KMS-11 (cell line): ENCODE measurements around the gene F8.
"Not testable (repeated sequence)": the region's sequence is repeated elsewhere in the genome, so short reads cannot be mapped to it uniquely, and the experiment has no call there.

ENCODE experiments used
- H2AFZ ChIP-seq: fragments of 200-600 bp; sonication (generic); 2 replicates; pipeline ENCODE4 v1.6.1; 2016; ENCODE audit warnings: antibody characterized with exemption, mixed run types, low read depth
- H3K27ac ChIP-seq: fragments of 200-600 bp; sonication (generic); 2 replicates; pipeline ENCODE4 v1.6.1; 2016; ENCODE audit warnings: mild to moderate bottlenecking, mixed run types
- H3K27me3 ChIP-seq: fragments of 200-600 bp; sonication (generic); 2 replicates; pipeline ENCODE4 v1.6.1; 2017; ENCODE audit warnings: mild to moderate bottlenecking, low read depth, mixed run types, moderate library complexity; ENCODE audit not compliant: insufficient read depth
- H3K36me3 ChIP-seq: fragments of 200-600 bp; sonication (generic); 2 replicates; pipeline ENCODE4 v1.6.1; 2017; ENCODE audit warnings: mild to moderate bottlenecking, mixed run types; ENCODE audit not compliant: insufficient read depth
- H3K4me1 ChIP-seq: fragments of 200-600 bp; sonication (generic); 2 replicates; pipeline ENCODE4 v1.6.1; 2016; ENCODE audit warnings: mild to moderate bottlenecking, low read depth, mixed run types; ENCODE audit not compliant: poor library complexity, severe bottlenecking
- H3K4me2 ChIP-seq: fragments of 200-600 bp; sonication (generic); 2 replicates; pipeline ENCODE4 v1.7.0; 2016; ENCODE audit warnings: mild to moderate bottlenecking, mixed run types
- H3K4me3 ChIP-seq: fragments of 200-600 bp; sonication (generic); IDR thresholded peaks from 2 replicates; pipeline ENCODE4 v1.6.1; 2017; ENCODE audit warnings: low read depth, low read length, mixed read lengths; ENCODE audit not compliant: insufficient read depth
- H3K79me2 ChIP-seq: fragments of 200-600 bp; sonication (generic); 2 replicates; pipeline ENCODE4 v1.6.1; 2016; ENCODE audit warnings: low read depth, mixed run types; ENCODE audit not compliant: insufficient read depth
- H3K9ac ChIP-seq: fragments of 200-600 bp; sonication (generic); 2 replicates; pipeline ENCODE4 v1.6.1; 2016; ENCODE audit warnings: mild to moderate bottlenecking, mixed run types
- H4K20me1 ChIP-seq: fragments of 200-600 bp; sonication (generic); 2 replicates; pipeline ENCODE4 v1.6.1; 2016; ENCODE audit warnings: mild to moderate bottlenecking, mixed run types; ENCODE audit not compliant: insufficient read depth
- TF ChIP-seq, protein P1 (sequence below): fragments of 200-600 bp; sonication (generic); conservative IDR thresholded peaks from 2 replicates; pipeline ENCODE4 v1.6.1; 2017; ENCODE audit warnings: low read depth, mild to moderate bottlenecking, antibody characterized with exemption, low read length, moderate library complexity, mixed read lengths

F8 gene

DNA sequence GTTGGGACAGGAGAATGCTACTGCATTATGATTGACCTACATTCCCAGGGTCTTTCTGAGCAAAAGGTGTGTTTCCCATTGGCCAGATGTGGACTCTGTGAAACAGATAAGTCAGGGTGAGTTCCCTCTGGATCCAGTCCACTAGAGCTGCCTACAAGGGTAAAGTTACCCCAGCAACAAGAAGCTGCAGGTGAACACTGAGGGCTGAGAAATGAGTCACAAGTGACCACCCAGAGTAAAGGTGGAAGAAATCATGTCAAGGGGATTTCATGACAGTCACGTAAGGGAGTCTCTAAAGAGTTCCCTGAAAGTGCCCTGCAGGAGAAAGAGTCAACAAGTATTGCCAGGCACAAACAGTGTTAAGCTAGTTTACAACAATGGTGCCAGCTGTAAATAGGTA, 120.1 kb downstream of the F8 start:
- H3K27me3 ChIP-seq = no peaks in the 10 kb centered on the region
- TF ChIP-seq, protein P1, sequence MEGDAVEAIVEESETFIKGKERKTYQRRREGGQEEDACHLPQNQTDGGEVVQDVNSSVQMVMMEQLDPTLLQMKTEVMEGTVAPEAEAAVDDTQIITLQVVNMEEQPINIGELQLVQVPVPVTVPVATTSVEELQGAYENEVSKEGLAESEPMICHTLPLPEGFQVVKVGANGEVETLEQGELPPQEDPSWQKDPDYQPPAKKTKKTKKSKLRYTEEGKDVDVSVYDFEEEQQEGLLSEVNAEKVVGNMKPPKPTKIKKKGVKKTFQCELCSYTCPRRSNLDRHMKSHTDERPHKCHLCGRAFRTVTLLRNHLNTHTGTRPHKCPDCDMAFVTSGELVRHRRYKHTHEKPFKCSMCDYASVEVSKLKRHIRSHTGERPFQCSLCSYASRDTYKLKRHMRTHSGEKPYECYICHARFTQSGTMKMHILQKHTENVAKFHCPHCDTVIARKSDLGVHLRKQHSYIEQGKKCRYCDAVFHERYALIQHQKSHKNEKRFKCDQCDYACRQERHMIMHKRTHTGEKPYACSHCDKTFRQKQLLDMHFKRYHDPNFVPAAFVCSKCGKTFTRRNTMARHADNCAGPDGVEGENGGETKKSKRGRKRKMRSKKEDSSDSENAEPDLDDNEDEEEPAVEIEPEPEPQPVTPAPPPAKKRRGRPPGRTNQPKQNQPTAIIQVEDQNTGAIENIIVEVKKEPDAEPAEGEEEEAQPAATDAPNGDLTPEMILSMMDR = no peak

DNA sequence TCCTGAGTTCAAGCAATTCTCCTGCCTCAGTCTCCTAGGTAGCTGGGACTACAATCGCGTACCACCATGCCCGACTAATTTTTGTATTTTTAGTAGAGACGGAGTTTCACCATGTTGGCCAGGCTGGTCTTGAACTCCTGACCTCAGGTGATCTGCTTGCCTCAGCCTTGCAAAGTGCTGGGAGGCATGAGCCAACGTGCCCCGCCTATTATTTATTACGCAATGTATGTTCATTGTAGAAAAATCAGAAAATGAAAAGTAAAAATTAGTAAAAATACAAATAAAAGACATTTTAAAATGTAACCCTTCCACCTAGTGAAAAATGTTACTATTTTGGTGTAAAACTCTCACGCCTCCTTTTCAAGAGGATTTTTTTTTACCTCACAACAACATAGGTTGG, 122.2 kb downstream of the F8 start:
- no peak overlapping the region for H3K4me3 ChIP-seq
- no peak overlapping the region for H3K4me2 ChIP-seq
- no peak overlapping the region for H3K9ac ChIP-seq
- TF ChIP-seq, protein P1 = no peak
- H4K20me1 ChIP-seq = no peaks in the 10 kb centered on the region
- H3K4me1 ChIP-seq = no peaks in the 10 kb centered on the region
- no peaks in the 10 kb centered on the region for H3K27me3 ChIP-seq
- no peaks in the 10 kb centered on the region for H3K36me3 ChIP-seq
- H2AFZ ChIP-seq = no peak overlapping the region
- no peaks in the 10 kb centered on the region for H3K79me2 ChIP-seq
- H3K27ac ChIP-seq = no peak overlapping the region

More for the DNA sequence above, 120.1 kb downstream of the F8 start:
- H3K9ac ChIP-seq = no peak overlapping the region
- H4K20me1 ChIP-seq = no peaks in the 10 kb centered on the region
- H3K4me1 ChIP-seq = no peaks in the 10 kb centered on the region
- H3K79me2 ChIP-seq = no peaks in the 10 kb centered on the region
- no peak overlapping the region for H3K4me2 ChIP-seq
- H3K4me3 ChIP-seq = no peak overlapping the region
- no peak overlapping the region for H2AFZ ChIP-seq
- H3K36me3 ChIP-seq = no peaks in the 10 kb centered on the region
- H3K27ac ChIP-seq = no peak overlapping the region

DNA sequence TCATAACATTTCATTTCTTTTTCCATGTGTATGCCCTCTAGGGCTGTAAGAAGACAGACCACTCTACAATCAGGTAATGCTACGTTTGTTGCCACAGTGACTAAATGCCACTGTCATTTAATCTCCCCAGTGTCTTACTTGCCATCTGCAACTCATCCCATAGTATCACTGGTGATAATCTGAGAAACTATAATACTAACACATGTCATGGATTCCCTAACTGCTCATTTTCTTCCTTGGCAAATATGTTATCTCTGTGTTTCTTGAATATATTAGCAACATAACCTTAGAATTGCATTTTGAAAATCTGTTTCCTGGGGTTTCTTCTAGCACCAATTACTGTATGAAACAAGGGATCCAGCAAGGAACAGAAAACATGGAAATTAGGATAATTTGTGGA, 130.2 kb downstream of the F8 start:
- no peaks in the 10 kb centered on the region for H3K27me3 ChIP-seq

DNA sequence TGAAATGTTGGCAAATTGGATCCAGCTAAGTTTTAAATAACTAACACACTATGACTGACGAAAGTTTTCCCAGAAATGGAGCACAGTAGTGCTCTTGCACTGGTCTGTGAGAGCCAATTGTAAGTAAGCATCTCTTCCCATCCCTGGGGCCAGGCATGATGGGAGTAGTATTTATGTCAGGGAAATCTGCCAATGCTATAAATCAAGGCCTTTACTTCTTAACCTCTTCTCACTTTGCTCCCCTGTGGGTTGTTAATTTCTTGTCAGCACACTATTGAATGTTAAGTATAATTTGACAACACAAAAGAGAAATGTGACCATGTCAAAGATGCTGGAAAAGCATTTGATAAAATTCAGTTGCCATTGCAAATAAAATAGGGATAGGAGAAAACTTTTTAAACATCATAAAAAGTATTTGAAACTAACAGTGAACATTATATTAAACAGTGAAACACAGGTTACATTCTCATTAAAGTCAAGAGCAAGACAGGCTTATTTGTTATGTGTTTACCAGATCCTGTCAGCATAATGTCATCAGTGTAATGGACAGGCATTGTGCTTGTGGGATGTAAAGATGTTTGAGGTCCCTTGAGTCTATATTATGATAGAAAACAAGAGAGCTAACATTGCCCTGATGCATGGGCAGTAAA, 131.4 kb downstream of the F8 start:
- Histone ChIP-seq H3K36me3 (no peaks in the 10 kb centered on the region), H3K27ac (no peak overlapping the region), H3K79me2 (no peaks in the 10 kb centered on the region), H3K9ac (no peak overlapping the region), H4K20me1 (no peaks in the 10 kb centered on the region), H3K27me3 (no peaks in the 10 kb centered on the region), H3K4me3 (no peak overlapping the region), H2AFZ (no peak overlapping the region), H3K4me1 (no peaks in the 10 kb centered on the region), H3K4me2 (no peak overlapping the region)
- TF ChIP-seq, protein P1 = no peak

More for the DNA sequence above, 130.2 kb downstream of the F8 start:
- Histone ChIP-seq H3K79me2 (no peaks in the 10 kb centered on the region), H2AFZ (no peak overlapping the region), H4K20me1 (no peaks in the 10 kb centered on the region), H3K36me3 (no peaks in the 10 kb centered on the region), H3K27ac (no peak overlapping the region), H3K4me2 (no peak overlapping the region), H3K4me1 (no peaks in the 10 kb centered on the region), H3K9ac (no peak overlapping the region), H3K4me3 (no peak overlapping the region)
- TF ChIP-seq, protein P1 = no peak

DNA sequence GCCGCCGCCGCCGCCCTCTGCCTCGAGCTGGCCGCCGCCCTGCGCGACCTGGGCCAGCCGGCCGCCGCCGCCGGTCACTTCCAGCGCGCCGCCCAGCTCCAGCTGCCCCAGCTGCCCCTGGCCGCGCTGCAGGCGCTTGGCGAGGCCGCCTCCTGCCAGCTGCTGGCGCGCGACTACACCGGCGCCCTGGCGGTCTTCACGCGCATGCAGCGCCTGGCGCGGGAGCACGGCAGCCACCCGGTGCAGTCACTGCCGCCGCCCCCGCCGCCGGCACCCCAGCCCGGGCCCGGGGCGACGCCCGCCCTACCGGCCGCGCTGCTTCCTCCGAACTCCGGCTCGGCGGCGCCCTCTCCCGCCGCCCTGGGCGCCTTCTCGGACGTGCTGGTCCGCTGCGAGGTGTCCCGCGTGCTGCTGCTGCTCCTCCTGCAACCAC, 135.7 kb downstream of the F8 start:
- H4K20me1 ChIP-seq, H3K9ac ChIP-seq, H3K36me3 ChIP-seq: not testable (repeated sequence)

DNA sequence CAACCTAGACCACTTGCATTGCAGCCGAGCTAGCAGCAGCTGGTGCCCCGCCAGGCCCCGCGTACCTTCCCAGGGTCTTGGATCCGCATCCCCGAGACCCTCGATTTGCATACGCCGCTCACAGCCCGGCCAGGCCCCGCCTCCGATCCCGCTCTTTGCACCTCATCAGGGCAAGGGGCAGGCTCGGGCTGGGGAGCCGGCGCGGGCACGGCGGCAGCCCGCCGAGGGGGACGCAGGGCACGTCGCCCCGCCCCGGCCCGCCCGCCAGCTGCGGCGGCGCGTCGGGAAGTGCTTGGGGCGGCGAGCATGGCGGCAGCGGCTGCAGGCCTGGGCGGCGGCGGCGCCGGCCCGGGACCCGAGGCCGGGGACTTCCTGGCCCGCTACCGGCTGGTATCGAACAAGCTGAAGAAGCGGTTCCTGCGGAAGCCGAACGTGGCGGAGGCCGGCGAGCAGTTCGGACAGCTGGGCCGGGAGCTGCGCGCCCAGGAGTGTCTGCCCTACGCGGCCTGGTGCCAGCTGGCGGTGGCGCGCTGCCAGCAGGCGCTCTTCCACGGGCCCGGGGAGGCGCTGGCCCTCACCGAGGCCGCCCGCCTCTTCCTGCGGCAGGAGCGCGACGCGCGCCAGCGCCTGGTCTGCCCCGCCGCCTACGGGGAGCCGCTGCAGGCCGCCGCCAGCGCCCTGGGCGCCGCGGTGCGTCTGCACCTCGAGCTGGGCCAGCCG, 136.3 kb downstream of the F8 start, which contains the start of gene F8A1:
F8A1 (plus strand) TSS at position 287 of the 720 bp plus-strand sequence; CDS start at position 307, 20 bp downstream.
- not testable (repeated sequence) for H3K9ac ChIP-seq, H3K27ac ChIP-seq, H3K79me2 ChIP-seq, H3K4me3 ChIP-seq, H3K4me1 ChIP-seq, H3K36me3 ChIP-seq, H4K20me1 ChIP-seq, H3K4me2 ChIP-seq, H3K27me3 ChIP-seq, H2AFZ ChIP-seq

More for the DNA sequence above, 135.7 kb downstream of the F8 start:
- not testable (repeated sequence) for H3K79me2 ChIP-seq, H3K4me3 ChIP-seq, H2AFZ ChIP-seq, H3K27ac ChIP-seq, H3K4me2 ChIP-seq, H3K4me1 ChIP-seq, H3K27me3 ChIP-seq

DNA sequence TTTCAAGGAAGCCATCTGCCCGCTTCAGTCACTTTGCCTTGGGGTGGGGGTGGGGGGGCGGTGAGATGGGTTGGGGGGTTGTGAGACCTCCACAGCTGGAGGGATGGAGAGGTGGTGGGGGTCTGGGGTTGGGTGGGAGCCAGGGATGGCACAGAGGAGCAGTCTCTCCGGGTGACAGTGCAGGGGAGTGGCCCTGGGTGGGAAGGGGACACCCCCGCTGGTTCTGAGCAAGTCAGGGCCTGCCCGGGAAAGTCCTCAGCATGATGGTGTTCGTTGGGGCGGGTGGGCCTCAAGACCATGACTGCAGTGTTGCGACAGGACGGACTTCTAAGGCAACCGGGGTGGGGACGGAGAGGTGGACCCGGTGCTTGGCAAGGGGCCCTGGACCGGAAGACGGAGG, 137.0 kb downstream of the F8 start:
- H3K27ac ChIP-seq, H2AFZ ChIP-seq, H3K4me2 ChIP-seq, H3K9ac ChIP-seq, H4K20me1 ChIP-seq, H3K79me2 ChIP-seq, H3K36me3 ChIP-seq, H3K27me3 ChIP-seq, H3K4me3 ChIP-seq, H3K4me1 ChIP-seq: not testable (repeated sequence)
